GM12878 (cell line): ENCODE data around the gene NCF4. TPM values are rescaled to one million over a fixed set of nuclear protein-coding genes. Genes with fewer than 3 reads are reported as not detected.

Experiments used
- ATAC-seq: fragments of 200-7000 bp; cut with Tn5 transposase; 3 replicates; pipeline ENCODE4 v1.9.1; 2020; ENCODE audit warnings: mild to moderate bottlenecking, moderate library complexity
- BruUV-seq: library from RNA; stranded (reverse); fragments of 400-500 nt; replicated peaks from 2 replicates; lab custom pipeline; 2021; lab: Mats Ljungman, UMichigan
- CTCF ChIA-PET: fragments of 300-600 bp; sonication (Branson Sonifier 250); formaldehyde crosslinking; extraction: SDS; loops from one replicate; lab custom pipeline; 2021; ENCODE audit warnings: inconsistent platforms; lab: Yijun Ruan, JAX
- POLR2A ChIA-PET: fragments of 350-600 bp; formaldehyde crosslinking; extraction: SDS; loops from one replicate; lab custom pipeline; 2021; ENCODE audit warnings: inconsistent platforms; lab: Charles Lee
- RAD21 ChIA-PET: fragments of 300-600 bp; sonication (Branson Sonifier 250); formaldehyde crosslinking; loops from one replicate; lab custom pipeline; 2023; ENCODE audit warnings: antibody characterized with exemption; ENCODE audit not compliant: unreplicated experiment; lab: Charles Lee
- SMC1A ChIA-PET: fragments of 300-600 bp; sonication (Branson Sonifier 250); formaldehyde crosslinking; loops from one replicate; lab custom pipeline; 2023; ENCODE audit not compliant: unreplicated experiment, uncharacterized antibody; lab: Charles Lee
- DNase-seq: peaks from one replicate; pipeline ENCODE4 v3.0.0-alpha.2; 2011; ENCODE audit warnings: low read depth, low spot score
- FAIRE-seq: peaks from 3 replicates; lab custom pipeline; 2011; peaks lifted over from hg19 to GRCh38; lab: Jason Lieb, UNC
- H2AFZ ChIP-seq: 2 replicates; pipeline ENCODE4 v1.6.0; 2011; ENCODE audit warnings: low read depth, low read length, control low read depth; ENCODE audit not compliant: control insufficient read depth
- H3K27ac ChIP-seq: 2 replicates; pipeline ENCODE4 v1.5.1; 2011; ENCODE audit warnings: control low read depth; ENCODE audit not compliant: control insufficient read depth, insufficient read depth
- H3K27me3 ChIP-seq, 2 experiments: replicated peaks in 1 of 2; 2 replicates each; pipeline versions ENCODE4 v1.6.0 to v1.6.1; 2011; ENCODE audit warnings: low read length in 1 of 2; ENCODE audit not compliant: control insufficient read depth in 2 of 2, insufficient read depth in 2 of 2
- H3K36me3 ChIP-seq, 2 experiments: 2 replicates each; pipeline ENCODE4 v1.5.1; 2011; ENCODE audit warnings: low read length in 1 of 2; ENCODE audit not compliant: control insufficient read depth in 2 of 2, insufficient read depth in 2 of 2
- H3K4me1 ChIP-seq: 2 replicates; pipeline ENCODE4 v1.6.1; 2011; ENCODE audit warnings: mild to moderate bottlenecking, low read length, moderate library complexity, mixed read lengths; ENCODE audit not compliant: control insufficient read depth, insufficient read depth
- H3K4me2 ChIP-seq: 2 replicates; pipeline ENCODE4 v1.6.0; 2011; ENCODE audit warnings: control low read depth; ENCODE audit not compliant: control insufficient read depth, insufficient read depth
- H3K4me3 ChIP-seq: fragments of 200-600 bp; sonication (generic); 2 replicates; pipeline ENCODE4 v1.5.1; 2016
- H3K79me2 ChIP-seq: 2 replicates; pipeline ENCODE4 v1.6.0; 2011; ENCODE audit warnings: low read length; ENCODE audit not compliant: control insufficient read depth, insufficient read depth
- H3K9ac ChIP-seq: 2 replicates; pipeline ENCODE4 v1.8.0; 2011; ENCODE audit warnings: low read length, control low read depth, mixed read lengths; ENCODE audit not compliant: control insufficient read depth, insufficient read depth
- H3K9me3 ChIP-seq: replicated peaks from 3 replicates; pipeline ENCODE4 v1.5.1; 2011; ENCODE audit warnings: mild to moderate bottlenecking, low read length; ENCODE audit not compliant: control insufficient read depth, insufficient read depth
- H4K20me1 ChIP-seq: 2 replicates; pipeline ENCODE4 v1.6.0; 2011; ENCODE audit not compliant: control insufficient read depth, insufficient read depth
- ASH2L ChIP-seq: fragments of 300-600, 200-600 bp; sonication (generic); IDR thresholded peaks from 2 replicates; pipeline ENCODE4 v1.6.1; 2017; ENCODE audit warnings: low read depth, mild to moderate bottlenecking, borderline replicate concordance
- ATF7 ChIP-seq: fragments of 450-650 bp; IDR thresholded peaks from 2 replicates; pipeline ENCODE4 v1.6.1; 2016; ENCODE audit warnings: low read depth, mild to moderate bottlenecking
- BCL11A ChIP-seq: IDR thresholded peaks from 2 replicates; pipeline ENCODE4 v1.6.1; 2011; ENCODE audit warnings: low read depth, low read length
- CHD2 ChIP-seq: IDR thresholded peaks from 2 replicates; pipeline ENCODE4 v1.6.1; 2011; ENCODE audit warnings: low read depth, low read length, improper control_type of control experiment, borderline replicate concordance
- EED ChIP-seq: sonication (generic); IDR thresholded peaks from 2 replicates; pipeline ENCODE4 v1.6.1; 2016; ENCODE audit warnings: antibody characterized with exemption, low read depth
- EP300 ChIP-seq, 2 experiments: fragments of 150-350 bp in 1 of 2; IDR thresholded peaks; 2 replicates each; pipeline ENCODE4 v1.6.1; 2011 to 2012; ENCODE audit warnings: low read depth in 2 of 2, low read length in 2 of 2, borderline replicate concordance in 1 of 2, improper control_type of control experiment in 1 of 2, inconsistent platforms in 1 of 2; ENCODE audit not compliant: control insufficient read depth in 1 of 2
- EZH2 ChIP-seq: IDR thresholded peaks from 2 replicates; pipeline ENCODE4 v1.6.1; 2012; ENCODE audit warnings: low read depth, mild to moderate bottlenecking, control low read depth, inconsistent platforms, low read length, borderline replicate concordance; ENCODE audit not compliant: control insufficient read depth
- GATAD2B ChIP-seq: fragments of 450-650 bp; conservative IDR thresholded peaks from 2 replicates; pipeline ENCODE4 v1.6.1; 2017; ENCODE audit warnings: low read depth, mild to moderate bottlenecking, moderate library complexity
- HDAC2 ChIP-seq: fragments of 200-600 bp; sonication (generic); IDR thresholded peaks from 2 replicates; pipeline ENCODE4 v1.6.1; 2017
- HDAC6 ChIP-seq: fragments of 200-600 bp; sonication (generic); IDR thresholded peaks from one replicate; pipeline ENCODE4 v1.8.0; 2017; ENCODE audit warnings: antibody characterized with exemption; ENCODE audit not compliant: unreplicated experiment
- IRF4 ChIP-seq: IDR thresholded peaks from 2 replicates; pipeline ENCODE4 v1.6.1; 2011; ENCODE audit warnings: low read depth, low read length
- JUND ChIP-seq: IDR thresholded peaks from 2 replicates; pipeline ENCODE4 v1.6.1; 2012; ENCODE audit warnings: low read depth, mild to moderate bottlenecking, low read length, improper control_type of control experiment, moderate library complexity
- LARP7 ChIP-seq: fragments of 450-650 bp; IDR thresholded peaks from 2 replicates; pipeline ENCODE4 v1.6.1; 2017; ENCODE audit warnings: mild to moderate bottlenecking
- MEF2A ChIP-seq: IDR thresholded peaks from 2 replicates; pipeline ENCODE4 v1.6.1; 2011; ENCODE audit warnings: low read depth, mild to moderate bottlenecking, low read length, moderate library complexity; ENCODE audit not compliant: insufficient read depth
- MXI1 ChIP-seq: fragments of 150-350 bp; IDR thresholded peaks from 2 replicates; pipeline ENCODE4 v1.6.1; 2011; ENCODE audit warnings: low read depth, mild to moderate bottlenecking, inconsistent platforms, low read length, improper control_type of control experiment
- NR2F1 ChIP-seq: fragments of 450-650 bp; conservative IDR thresholded peaks from 2 replicates; pipeline ENCODE4 v1.6.1; 2017; ENCODE audit warnings: mild to moderate bottlenecking
- ZBED1 ChIP-seq: IDR thresholded peaks from 2 replicates; pipeline ENCODE4 v1.6.1; 2016; ENCODE audit warnings: borderline replicate concordance
- ZNF217 ChIP-seq: fragments of 450-650 bp; IDR thresholded peaks from 2 replicates; pipeline ENCODE4 v1.6.1; 2017; ENCODE audit warnings: antibody characterized with exemption, mild to moderate bottlenecking
- WGBS: methylation state at CpG from one replicate; pipeline ENCODE4 v1.1.6; 2016; ENCODE audit warnings: low lambda C conversion rate; ENCODE audit not compliant: insufficient replicate concordance, insufficient coverage; ENCODE audit errors: missing lambda C conversion rate; 5-methylcytosine and 5-hydroxymethylcytosine counted together
- in situ Hi-C: fragments of 300-500 bp; cut with MboI; formaldehyde crosslinking; loops from 9 replicates; pipeline ENCODE4 v1.14.3; 2018; ENCODE audit warnings: mixed read lengths
- intact Hi-C: fragments of 100-400 bp; cut with micrococcal nuclease; formaldehyde crosslinking; loops from one replicate; pipeline ENCODE4 v1.14.2; 2022; ENCODE audit not compliant: unreplicated experiment
- polyA plus RNA-seq, 11 experiments: library from polyadenylated mRNA; depleted of rRNA in 4 of 11; unstranded in 6 of 11; stranded (reverse) in 5 of 11; fragments of >200 nt; fragmentation: Nextera tagmentation in 4 of 11; fragmentation: Illumina TruSeq in 1 of 11; extraction: Ambion mirVana in 4 of 11; extraction: Trizol in 1 of 11; gene quantifications; 1 replicate in 1 of 11; 2 replicates in 10 of 11; pipeline versions ENCODE4 v1.2.1 to v1.2.3, GENCODE V29; 2011 to 2016; ENCODE audit warnings: inconsistent platforms in 2 of 11, missing spikeins in 2 of 11, low read depth in 1 of 11
- total RNA-seq, 4 experiments: library from RNA; depleted of rRNA in 3 of 4; stranded (reverse); fragments of >200 nt in 3 of 4; fragmentation: Illumina TruSeq in 1 of 4; extraction: Trizol in 1 of 4; gene quantifications; 2 replicates each; pipeline versions ENCODE4 v1.2.1 to v1.2.3, GENCODE V29; 2013 to 2021
- TF ChIP-seq, protein P1 (sequence below): fragments of 450-650 bp; conservative IDR thresholded peaks from 2 replicates; pipeline ENCODE4 v1.6.1; 2017; ENCODE audit warnings: mild to moderate bottlenecking, moderate library complexity
- TF ChIP-seq, protein P2 (sequence below): fragments of 450-650 bp; IDR thresholded peaks from 2 replicates; pipeline ENCODE4 v1.6.1; 2016; ENCODE audit warnings: mild to moderate bottlenecking

NCF4 gene
- total and polyA plus RNA-seq, 10 of the 15 experiments (the other 5 are each of a cell fraction or from before 2014, with no cell fraction given), result 22.9 to 136 (median 72.5) TPM

DNA sequence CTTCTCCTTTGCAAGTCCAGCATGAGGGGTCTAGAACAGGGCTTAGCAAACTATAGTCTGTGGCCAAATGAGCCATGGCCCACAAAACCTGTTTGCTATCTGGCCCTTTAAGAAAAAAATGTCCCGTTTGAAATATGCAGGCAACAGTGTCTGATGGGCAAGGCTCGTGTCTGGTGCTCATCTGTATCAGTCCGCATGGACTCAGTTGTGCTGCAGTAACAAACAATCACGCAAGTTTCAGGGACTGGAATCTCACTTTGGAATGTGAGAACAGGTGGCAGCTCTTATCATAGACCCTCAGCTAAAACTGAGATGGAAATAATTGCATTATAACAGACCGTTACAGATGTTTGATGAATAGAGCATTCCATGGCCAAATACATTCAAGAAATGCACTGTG, 24.9 kb upstream of the NCF4 start (continued):
- TF ChIP-seq ASH2L, result no peak
- no peak for TF ChIP-seq ZNF217
- no peak for TF ChIP-seq ZBED1
- TF ChIP-seq GATAD2B, result no peak
- TF ChIP-seq, protein P1, sequence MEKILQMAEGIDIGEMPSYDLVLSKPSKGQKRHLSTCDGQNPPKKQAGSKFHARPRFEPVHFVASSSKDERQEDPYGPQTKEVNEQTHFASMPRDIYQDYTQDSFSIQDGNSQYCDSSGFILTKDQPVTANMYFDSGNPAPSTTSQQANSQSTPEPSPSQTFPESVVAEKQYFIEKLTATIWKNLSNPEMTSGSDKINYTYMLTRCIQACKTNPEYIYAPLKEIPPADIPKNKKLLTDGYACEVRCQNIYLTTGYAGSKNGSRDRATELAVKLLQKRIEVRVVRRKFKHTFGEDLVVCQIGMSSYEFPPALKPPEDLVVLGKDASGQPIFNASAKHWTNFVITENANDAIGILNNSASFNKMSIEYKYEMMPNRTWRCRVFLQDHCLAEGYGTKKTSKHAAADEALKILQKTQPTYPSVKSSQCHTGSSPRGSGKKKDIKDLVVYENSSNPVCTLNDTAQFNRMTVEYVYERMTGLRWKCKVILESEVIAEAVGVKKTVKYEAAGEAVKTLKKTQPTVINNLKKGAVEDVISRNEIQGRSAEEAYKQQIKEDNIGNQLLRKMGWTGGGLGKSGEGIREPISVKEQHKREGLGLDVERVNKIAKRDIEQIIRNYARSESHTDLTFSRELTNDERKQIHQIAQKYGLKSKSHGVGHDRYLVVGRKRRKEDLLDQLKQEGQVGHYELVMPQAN, result no peak
- no peak for TF ChIP-seq ATF7
- no peak for TF ChIP-seq EZH2
- no peak for TF ChIP-seq EP300 (IDR thresholded peaks at IDR 0.05; ENCODE audit: borderline replicate concordance in 1 of 2, control insufficient read depth in 1 of 2, low read depth in 2 of 2, low read length in 2 of 2)

DNA sequence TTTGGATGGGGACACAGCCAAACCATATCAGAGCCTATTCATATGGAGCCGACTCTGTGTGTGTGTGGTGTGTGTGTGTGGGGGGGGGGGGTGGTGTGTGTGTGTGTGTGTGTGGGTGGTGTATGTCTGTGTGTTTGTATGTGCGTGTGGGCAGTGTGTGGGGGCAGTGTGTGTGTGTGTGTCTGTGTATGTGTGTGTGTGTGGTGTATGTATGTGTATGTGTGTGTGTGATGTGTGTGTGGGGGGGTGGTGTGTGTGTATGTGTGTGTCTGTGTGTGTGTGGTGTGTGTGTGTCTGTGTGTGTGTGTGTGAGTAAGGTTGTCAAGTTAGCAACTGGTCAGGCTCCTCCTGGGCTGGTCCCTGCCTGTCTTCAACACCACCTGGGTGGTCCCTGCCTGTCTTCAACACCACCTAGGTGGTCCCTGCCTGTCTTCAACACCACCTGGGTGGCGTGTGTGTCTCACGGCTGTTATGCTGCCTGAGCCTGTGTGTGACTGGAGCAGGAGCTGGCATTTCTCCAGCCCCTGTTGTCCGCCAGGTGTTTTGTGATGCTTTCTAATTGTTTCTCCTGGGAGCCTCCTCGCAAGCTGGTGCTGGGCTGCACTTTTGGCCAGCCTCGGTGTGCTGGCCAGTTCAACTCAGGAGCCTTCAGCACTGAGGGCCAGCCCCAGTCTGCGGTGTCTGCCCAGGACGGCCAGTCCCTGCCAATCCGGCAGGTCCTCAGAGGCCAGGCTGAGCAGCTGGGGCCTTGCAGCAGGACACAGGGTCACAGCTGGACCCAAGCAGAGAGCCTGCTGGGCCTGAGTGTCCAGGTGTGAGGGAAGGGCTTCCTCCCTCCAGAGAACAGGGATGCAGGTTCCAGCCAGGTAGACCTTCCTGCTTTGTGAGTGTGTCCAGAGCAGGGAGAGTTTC, 22.4 kb upstream of the NCF4 start:
- Histone ChIP-seq H3K4me1 (no peaks in the 10 kb centered on the region; the same call in 1 of the 2 replicates), H3K9me3 (peaks cover 7% of the 10 kb centered on the region; the same call in 2 of the 3 replicates), H3K4me3 (no peak overlapping the region), H3K27ac (no peak overlapping the region), H3K79me2 (no peaks in the 10 kb centered on the region), H2AFZ (no peak overlapping the region), H3K27me3 (no peaks in the 10 kb centered on the region; a peak in 1 of 4 replicates), H4K20me1 (no peaks in the 10 kb centered on the region), H3K36me3 (no peaks in the 10 kb centered on the region), H3K4me2 (no peak overlapping the region), H3K9ac (no peak overlapping the region)
- FAIRE-seq (no peak), DNase-seq (no peak), ATAC-seq (no peak)
- POLR2A ChIA-PET, result no interaction called here
- RAD21 ChIA-PET, result no interaction called here
- intact Hi-C loops, result no loop called here
- in situ Hi-C loops, result no loop called here
- CTCF ChIA-PET, result no interaction called here
- BruUV-seq, result no TSS peak
- SMC1A ChIA-PET, result no interaction called here
- WGBS, result 60% methylated on average over 10 of the region's 10 CpGs
- TF ChIP-seq HDAC6, result no peak
- TF ChIP-seq NR2F1, result no peak
- TF ChIP-seq MXI1, result no peak
- TF ChIP-seq EED, result no peak
- TF ChIP-seq, protein P2, sequence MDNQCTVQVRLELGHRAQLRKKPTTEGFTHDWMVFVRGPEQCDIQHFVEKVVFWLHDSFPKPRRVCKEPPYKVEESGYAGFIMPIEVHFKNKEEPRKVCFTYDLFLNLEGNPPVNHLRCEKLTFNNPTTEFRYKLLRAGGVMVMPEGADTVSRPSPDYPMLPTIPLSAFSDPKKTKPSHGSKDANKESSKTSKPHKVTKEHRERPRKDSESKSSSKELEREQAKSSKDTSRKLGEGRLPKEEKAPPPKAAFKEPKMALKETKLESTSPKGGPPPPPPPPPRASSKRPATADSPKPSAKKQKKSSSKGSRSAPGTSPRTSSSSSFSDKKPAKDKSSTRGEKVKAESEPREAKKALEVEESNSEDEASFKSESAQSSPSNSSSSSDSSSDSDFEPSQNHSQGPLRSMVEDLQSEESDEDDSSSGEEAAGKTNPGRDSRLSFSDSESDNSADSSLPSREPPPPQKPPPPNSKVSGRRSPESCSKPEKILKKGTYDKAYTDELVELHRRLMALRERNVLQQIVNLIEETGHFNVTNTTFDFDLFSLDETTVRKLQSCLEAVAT, result no peak
- TF ChIP-seq EZH2, result no peak
- TF ChIP-seq JUND, result no peak
- TF ChIP-seq HDAC2, result no peak
- no peak for TF ChIP-seq IRF4
- no peak for TF ChIP-seq LARP7
- TF ChIP-seq CHD2, result no peak
- TF ChIP-seq MEF2A, result no peak
- no peak for TF ChIP-seq BCL11A
